ENCODE results near the gene SYNE1.

DNA sequence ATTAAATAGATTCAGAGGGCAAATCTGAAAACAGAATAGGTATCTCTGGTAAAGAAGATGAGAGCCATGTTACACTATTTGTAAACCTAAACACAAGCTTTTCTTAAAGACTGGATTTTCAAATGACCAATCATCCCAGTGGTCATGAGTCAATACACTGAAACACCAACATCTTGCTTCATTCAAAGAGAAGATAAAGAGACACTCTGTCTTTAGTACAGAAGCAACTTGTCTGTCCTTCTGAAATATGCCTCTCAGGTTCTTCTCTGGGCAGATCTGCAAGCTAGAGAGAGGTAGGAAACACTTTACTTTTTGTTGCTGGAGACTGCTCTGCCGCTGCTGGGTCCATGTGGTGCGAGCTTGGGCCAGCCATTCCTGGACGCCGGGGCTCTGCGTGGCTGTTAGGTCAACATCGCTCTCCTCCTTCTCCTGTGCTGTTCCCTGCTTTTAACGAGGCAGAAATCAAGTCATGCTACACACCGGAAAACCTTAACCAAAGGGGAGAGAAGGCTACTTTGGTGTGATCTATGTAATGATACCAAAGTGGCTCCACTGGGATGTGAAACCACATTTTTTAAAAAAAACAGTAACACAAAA, 368.2 kb downstream of the SYNE1 start:
- TF ChIP-seq, protein P1, sequence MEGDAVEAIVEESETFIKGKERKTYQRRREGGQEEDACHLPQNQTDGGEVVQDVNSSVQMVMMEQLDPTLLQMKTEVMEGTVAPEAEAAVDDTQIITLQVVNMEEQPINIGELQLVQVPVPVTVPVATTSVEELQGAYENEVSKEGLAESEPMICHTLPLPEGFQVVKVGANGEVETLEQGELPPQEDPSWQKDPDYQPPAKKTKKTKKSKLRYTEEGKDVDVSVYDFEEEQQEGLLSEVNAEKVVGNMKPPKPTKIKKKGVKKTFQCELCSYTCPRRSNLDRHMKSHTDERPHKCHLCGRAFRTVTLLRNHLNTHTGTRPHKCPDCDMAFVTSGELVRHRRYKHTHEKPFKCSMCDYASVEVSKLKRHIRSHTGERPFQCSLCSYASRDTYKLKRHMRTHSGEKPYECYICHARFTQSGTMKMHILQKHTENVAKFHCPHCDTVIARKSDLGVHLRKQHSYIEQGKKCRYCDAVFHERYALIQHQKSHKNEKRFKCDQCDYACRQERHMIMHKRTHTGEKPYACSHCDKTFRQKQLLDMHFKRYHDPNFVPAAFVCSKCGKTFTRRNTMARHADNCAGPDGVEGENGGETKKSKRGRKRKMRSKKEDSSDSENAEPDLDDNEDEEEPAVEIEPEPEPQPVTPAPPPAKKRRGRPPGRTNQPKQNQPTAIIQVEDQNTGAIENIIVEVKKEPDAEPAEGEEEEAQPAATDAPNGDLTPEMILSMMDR (IDR thresholded peaks at IDR 0.05), result no peak
- TF ChIP-seq CEBPB (IDR thresholded peaks at IDR 0.05) (no peak), CHD2 (IDR thresholded peaks at IDR 0.05; ENCODE audit: low read length, partially characterized antibody) (no peak)

Data from A549 (cell line).